Right ventricle myocardium superior (tissue), 1 donor: ENCODE measurements around the gene ATP8B4. TPM values are rescaled to one million over a fixed set of nuclear protein-coding genes. Genes with fewer than 3 reads are reported as not detected.
"Not testable (repeated sequence)": the region's sequence is repeated elsewhere in the genome, so short reads cannot be mapped to it uniquely, and the experiment has no call there.

Experiments used
- ATAC-seq: fragments of 200-7000 bp; cut with Tn5 transposase; one replicate; pipeline ENCODE4 v1.9.1; 2020; ENCODE audit warnings: mild to moderate bottlenecking; ENCODE audit not compliant: poor library complexity
- DNase-seq: peaks from one replicate; pipeline ENCODE4 v3.0.0-alpha.2; 2020
- intact Hi-C: fragments of 100-400 bp; cut with DNase I; formaldehyde crosslinking; loops from one replicate; pipeline ENCODE4 v1.11.2; 2022
- total RNA-seq: library from RNA; stranded (reverse); fragmentation: NEBNext Ultra II Directional; extraction: Animal tissue kit (Norgen Biotek cat#: 25700); gene quantifications from one replicate; pipeline ENCODE4 v1.2.1, GENCODE V29; 2021
- donor health status: DM: no; HTN: yes; CAD: no; lungs with severe emphysema.

ATP8B4 gene
- total RNA-seq, 1 donor from 2014 or later, result 3.6 TPM

- no peak for DNase-seq
- ATAC-seq, result no peak
- intact Hi-C loops, result loop anchor here (10.0 kb wide), 1 partner anchor 907 kb away; no protein-coding TSS in a partner anchor
Observed at GRCh38 chr15:50141856-50142255, 22.8 kb upstream of the ATP8B4 start.

- DNase-seq (no peak), ATAC-seq (no peak)
- intact Hi-C loops, result loop anchor here (10.0 kb wide), 1 partner anchor 906 kb away; no protein-coding TSS in a partner anchor
Observed at GRCh38 chr15:50140983-50141382, 21.9 kb upstream of the ATP8B4 start.

GRCh38 chr15:50140098-50140497 is 21.1 kb upstream of the ATP8B4 start:
- DNase-seq (no peak), ATAC-seq (no peak)
- intact Hi-C loops, result loop anchor here (10.0 kb wide), 1 partner anchor 905 kb away; no protein-coding TSS in a partner anchor

GRCh38 chr15:50138391-50138790 is 19.4 kb upstream of the ATP8B4 start:
- DNase-seq (no peak), ATAC-seq (no peak)
- intact Hi-C loops, result no loop called here

- intact Hi-C loops, result no loop called here
- ATAC-seq, result no peak
- no peak for DNase-seq
Observed at GRCh38 chr15:50137893-50138292, 18.9 kb upstream of the ATP8B4 start.

- intact Hi-C loops, result no loop called here
Observed at GRCh38 chr15:50137330-50137761, 18.3 kb upstream of the ATP8B4 start.

GRCh38 chr15:50135031-50135551 is 16.1 kb upstream of the ATP8B4 start:
- intact Hi-C loops, result no loop called here
- no peak for ATAC-seq
- no peak for DNase-seq

More at GRCh38 chr15:50137330-50137761, 18.3 kb upstream of the ATP8B4 start:
- ATAC-seq, result no peak
- DNase-seq, result no peak

GRCh38 chr15:50134524-50135024 is 15.5 kb upstream of the ATP8B4 start:
- DNase-seq (no peak), ATAC-seq (peak; percentile 74)
- intact Hi-C loops, result no loop called here

GRCh38 chr15:50132251-50132984 is 13.4 kb upstream of the ATP8B4 start:
- intact Hi-C loops, DNase-seq, ATAC-seq: not testable (repeated sequence)

- no peak for ATAC-seq
- no peak for DNase-seq
- intact Hi-C loops, result no loop called here
Observed at GRCh38 chr15:50131617-50132016, 12.6 kb upstream of the ATP8B4 start.

- ATAC-seq (peak; percentile 48), DNase-seq (peak; percentile 77)
- intact Hi-C loops, result no loop called here
Observed at GRCh38 chr15:50128266-50128665, 9.2 kb upstream of the ATP8B4 start.

GRCh38 chr15:50127255-50127777 is 8.3 kb upstream of the ATP8B4 start:
- ATAC-seq (no peak), DNase-seq (no peak)
- intact Hi-C loops, result no loop called here

- intact Hi-C loops, result no loop called here
- DNase-seq (no peak), ATAC-seq (no peak)
Observed at GRCh38 chr15:50126072-50126471, 7.0 kb upstream of the ATP8B4 start.

GRCh38 chr15:50124631-50125030 is 5.6 kb upstream of the ATP8B4 start:
- ATAC-seq (no peak), DNase-seq (no peak)
- intact Hi-C loops, result no loop called here

- intact Hi-C loops, result no loop called here
- DNase-seq (no peak), ATAC-seq (no peak)
Observed at GRCh38 chr15:50123861-50124557, 5.0 kb upstream of the ATP8B4 start.

GRCh38 chr15:50120729-50121128 is 1.7 kb upstream of the ATP8B4 start:
- ATAC-seq (no peak), DNase-seq (no peak)
- intact Hi-C loops, result no loop called here

- ATAC-seq, result no peak
- DNase-seq, result no peak
- intact Hi-C loops, result no loop called here
Observed at GRCh38 chr15:50117431-50118027, 1.5 kb downstream of the ATP8B4 start.

- intact Hi-C loops, result no loop called here
- DNase-seq, result no peak
- ATAC-seq, result peak; percentile 29
Observed at GRCh38 chr15:50116477-50116876, 2.6 kb downstream of the ATP8B4 start.
